GM12892 (cell line): ENCODE data around the gene GRAMD2A.

Experiments used
- DNase-seq: peaks from one replicate; pipeline ENCODE4 v3.0.0; 2011; ENCODE audit not compliant: insufficient read length
- FAIRE-seq: peaks from 2 replicates; lab custom pipeline; 2011; peaks lifted over from hg19 to GRCh38; lab: Jason Lieb, UNC
- POLR2A ChIP-seq: IDR thresholded peaks from 2 replicates; pipeline ENCODE4 v1.6.1; 2011; ENCODE audit warnings: low read depth, low read length, control low read depth
- POLR2AphosphoS5 ChIP-seq: IDR thresholded peaks from 2 replicates; pipeline ENCODE4 v1.6.1; 2011; ENCODE audit warnings: low read depth, low read length, control low read depth
- TAF1 ChIP-seq: IDR thresholded peaks from 2 replicates; pipeline ENCODE4 v1.6.1; 2011; ENCODE audit warnings: low read depth, mild to moderate bottlenecking, control low read depth, low read length, borderline replicate concordance

Gene GRAMD2A

GRCh38 chr15:72113347-72114031 is 84.1 kb downstream of the GRAMD2A start:
- FAIRE-seq (no peak), DNase-seq (no peak)
- TF ChIP-seq POLR2A (no peak), TAF1 (no peak), POLR2AphosphoS5 (no peak)

GRCh38 chr15:72112805-72113204 is 84.8 kb downstream of the GRAMD2A start:
- DNase-seq, result no peak
- no peak for TF ChIP-seq TAF1
- no peak for TF ChIP-seq POLR2A
- no peak for TF ChIP-seq POLR2AphosphoS5
- no peak for FAIRE-seq

GRCh38 chr15:72112116-72112515 is 85.5 kb downstream of the GRAMD2A start:
- DNase-seq (no peak), FAIRE-seq (no peak)
- TF ChIP-seq POLR2A (no peak), TAF1 (no peak), POLR2AphosphoS5 (no peak)

- no peak for FAIRE-seq
- no peak for TF ChIP-seq TAF1
- TF ChIP-seq POLR2AphosphoS5, result no peak
- TF ChIP-seq POLR2A, result no peak
- no peak for DNase-seq
Observed at GRCh38 chr15:72110355-72110754, 87.2 kb downstream of the GRAMD2A start.
